ENCODE results near the gene PTPRG. TPM values are rescaled to one million over a fixed set of nuclear protein-coding genes. Genes with fewer than 3 reads are reported as not detected.

The PTPRG gene
- total and polyA plus RNA-seq, 2 donors (not counting 3 experiments of a cell fraction or from before 2014, with no cell fraction given) = 8.9 to 39.1 TPM

GRCh38 chr3:61589856-61590255 lies 28.5 kb downstream of the PTPRG start:
- DNase-seq (ENCODE audit: low read depth, low spot score) = no peak
- BruUV-seq (replicated peaks) = no TSS peak

More at GRCh38 chr3:61589856-61590255, 28.5 kb downstream of the PTPRG start:
- Histone ChIP-seq H3K27me3 (ENCODE audit: control insufficient read depth in 2 of 2, insufficient read depth in 2 of 2, low read length in 2 of 2) (no peaks in the 10 kb centered on the region), H3K9me1 (replicated peaks; ENCODE audit: control insufficient read depth, extremely low read depth, insufficient read depth, low read length) (no peaks in the 10 kb centered on the region), H4K20me1 (replicated peaks; ENCODE audit: control insufficient read depth, extremely low read depth, insufficient read depth, low read length) (no peaks in the 10 kb centered on the region), H3K79me2 (ENCODE audit: control insufficient read depth, insufficient read depth, low read length) (peaks cover 4% of the 10 kb centered on the region), H3K36me3 (ENCODE audit: control insufficient read depth in 2 of 2, extremely low read depth in 1 of 2, insufficient read depth in 2 of 2, low read length in 2 of 2) (no peaks in the 10 kb centered on the region), H3K4me3 (replicated peaks in 1 of 3; ENCODE audit: insufficient read depth in 1 of 3, low read depth in 1 of 3, low read length in 3 of 3) (no peak overlapping the region), H3K27ac (ENCODE audit: insufficient read depth, low read depth, low read length) (no peak overlapping the region), H2AFZ (ENCODE audit: low read depth, low read length) (no peak overlapping the region), H3K4me2 (ENCODE audit: insufficient read depth, low read length) (no peak overlapping the region), H3K9ac (replicated peaks; ENCODE audit: extremely low read depth, insufficient read depth, low read length) (no peak overlapping the region), H3K9me3 (replicated peaks; ENCODE audit: control insufficient read depth, insufficient read depth, low read length) (no peaks in the 10 kb centered on the region), H3K4me1 (ENCODE audit: control insufficient read depth, extremely low read depth, insufficient read depth, low read length) (no peaks in the 10 kb centered on the region)
- no peak for TF ChIP-seq POLR2A (IDR thresholded peaks at IDR 0.05; ENCODE audit: low read depth, low read length)
- no peak for TF ChIP-seq MYC (IDR thresholded peaks at IDR 0.05; ENCODE audit: low read depth, low read length)
- no peak for TF ChIP-seq POLR2AphosphoS5 (IDR thresholded peaks at IDR 0.05; ENCODE audit: insufficient read depth, low read depth, low read length)
- no peak for TF ChIP-seq CTCF (IDR thresholded peaks at IDR 0.05; ENCODE audit: extremely low read depth in 1 of 2, insufficient read depth in 1 of 2, low read depth in 1 of 2, low read length in 2 of 2)
- TF ChIP-seq, protein P1, sequence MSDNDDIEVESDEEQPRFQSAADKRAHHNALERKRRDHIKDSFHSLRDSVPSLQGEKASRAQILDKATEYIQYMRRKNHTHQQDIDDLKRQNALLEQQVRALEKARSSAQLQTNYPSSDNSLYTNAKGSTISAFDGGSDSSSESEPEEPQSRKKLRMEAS (IDR thresholded peaks at IDR 0.05; ENCODE audit: insufficient read depth, insufficient read length) = no peak
- no peak for TF ChIP-seq JUN (IDR thresholded peaks at IDR 0.05; ENCODE audit: borderline replicate concordance, insufficient read depth, insufficient read length, low read depth)
- FAIRE-seq = no peak
- POLR2A ChIA-PET = no interaction called here
- CTCF ChIA-PET = no interaction called here
- dilution Hi-C loops (cut with MboI; ENCODE audit: extremely low pct_ligation_motif_present, low sequenced_read_pairs) = no loop called here
- intact Hi-C loops (cut with micrococcal nuclease) = no loop called here
